Epidermal melanocyte (primary cell): ENCODE measurements around the gene LYRM4.

Source experiments
- DNase-seq: peaks from one replicate; pipeline ENCODE4 v3.0.0; 2011; ENCODE audit warnings: low spot score; ENCODE audit not compliant: insufficient read length

LYRM4 gene

DNA sequence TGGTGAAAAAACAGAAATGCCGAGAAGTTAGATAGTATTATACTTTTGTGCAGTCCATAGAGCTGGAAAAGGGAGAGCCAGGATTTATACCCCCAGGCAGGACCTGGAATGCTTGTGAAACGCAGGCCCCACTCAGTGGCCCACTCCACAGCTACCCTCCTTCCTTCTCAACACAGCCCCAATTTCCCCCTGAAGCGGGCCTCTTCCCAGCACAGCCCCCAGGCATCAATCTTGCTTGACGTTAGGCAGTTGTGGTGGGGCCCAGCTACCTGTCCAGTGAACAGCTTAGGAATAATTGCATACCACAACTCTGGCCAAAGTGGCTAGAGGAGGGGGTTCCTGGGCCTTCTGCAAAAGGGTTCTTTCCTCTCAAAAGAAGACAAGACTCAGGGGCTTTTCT is 114.4 kb downstream of the LYRM4 start:
- DNase-seq, result no peak

DNA sequence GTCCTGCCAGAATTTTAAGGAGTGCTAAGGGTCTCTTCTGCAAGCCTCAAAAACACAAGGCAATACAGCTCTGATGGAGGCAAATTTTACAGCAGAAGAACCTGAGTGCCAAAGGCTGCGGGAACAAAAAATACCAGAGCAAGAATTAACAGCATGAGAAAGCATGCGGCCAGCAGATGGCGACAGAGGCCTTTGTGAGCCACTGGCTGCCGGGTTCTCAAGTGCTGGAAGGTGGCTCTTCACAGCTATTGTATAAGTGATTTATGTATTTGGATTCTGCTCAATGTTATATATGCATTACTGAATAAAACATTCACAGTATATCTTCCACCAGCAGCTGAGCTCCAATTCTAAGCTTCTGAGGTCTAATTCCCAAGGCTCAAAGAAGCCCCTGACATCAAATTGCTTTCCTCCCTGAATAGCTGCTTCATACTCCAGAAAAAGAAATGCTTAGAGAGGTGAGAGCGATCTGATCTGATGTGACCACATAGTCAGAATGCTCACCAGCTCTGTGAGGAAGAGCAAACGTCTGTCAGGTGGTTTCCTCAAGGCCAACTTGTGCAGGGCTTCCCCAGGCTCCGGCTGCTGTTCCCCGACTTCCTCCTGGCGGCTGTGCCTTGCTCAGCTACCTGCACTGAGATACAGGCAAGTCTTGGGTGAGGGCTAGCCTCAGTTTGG is 117.0 kb downstream of the LYRM4 start:
- DNase-seq, result no peak

DNA sequence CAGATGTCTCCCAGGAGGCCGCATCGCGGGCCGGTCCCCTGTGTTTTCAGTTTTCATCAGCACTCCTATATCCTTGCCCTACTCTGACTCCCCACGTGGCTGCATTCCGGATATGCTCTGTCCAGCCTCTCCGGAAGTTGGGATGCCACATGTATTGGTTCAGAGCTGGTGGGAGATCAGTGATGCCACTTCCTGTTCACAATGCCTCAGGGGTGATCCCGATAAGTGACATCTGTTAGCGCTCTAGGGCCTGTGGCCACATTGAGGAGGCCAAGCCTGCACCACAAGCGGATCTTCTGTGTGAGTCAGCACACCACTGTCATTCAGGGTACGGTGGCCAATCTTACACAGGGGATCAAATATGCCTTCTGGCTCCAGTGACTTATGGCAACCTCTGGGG is 117.8 kb downstream of the LYRM4 start:
- no peak for DNase-seq

DNA sequence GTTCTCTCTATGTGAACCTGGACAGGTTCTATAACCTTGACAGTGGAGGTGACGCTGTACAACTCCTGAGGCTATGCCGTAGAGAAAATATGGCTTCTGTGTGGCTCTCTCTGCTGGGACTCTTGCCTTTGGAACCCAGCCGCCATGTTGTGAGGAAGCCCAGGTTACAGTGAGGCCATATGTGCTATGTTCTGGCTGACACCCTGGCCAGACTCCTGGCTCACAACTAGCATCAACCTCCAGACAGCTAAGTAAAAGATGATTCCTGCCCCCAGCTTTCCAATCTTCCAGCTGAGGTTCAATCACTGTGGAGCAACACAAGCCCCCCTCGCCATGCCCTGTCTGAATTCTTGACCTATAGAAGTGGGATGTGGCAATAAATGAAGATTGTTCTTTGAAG is 118.6 kb downstream of the LYRM4 start:
- DNase-seq, result no peak

DNA sequence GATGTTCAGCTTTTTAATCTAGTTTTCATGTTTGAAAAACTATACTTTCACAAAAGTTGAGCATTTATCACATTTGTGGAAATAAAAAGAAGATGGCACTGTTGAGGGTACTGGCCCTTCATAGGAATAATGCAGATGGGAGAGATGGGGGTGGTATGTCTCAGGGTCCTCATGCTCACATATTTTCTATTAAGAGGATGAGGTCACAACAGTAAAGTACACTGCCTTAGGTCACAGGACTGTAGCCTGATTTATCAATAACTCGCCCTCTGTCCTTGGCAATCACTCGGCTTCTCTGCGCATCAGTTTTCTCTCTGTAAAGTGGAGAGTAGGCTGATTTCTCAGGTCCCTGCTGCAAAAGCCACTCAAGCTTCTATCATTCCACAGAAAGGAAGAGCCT is 119.7 kb downstream of the LYRM4 start:
- DNase-seq, result no peak

DNA sequence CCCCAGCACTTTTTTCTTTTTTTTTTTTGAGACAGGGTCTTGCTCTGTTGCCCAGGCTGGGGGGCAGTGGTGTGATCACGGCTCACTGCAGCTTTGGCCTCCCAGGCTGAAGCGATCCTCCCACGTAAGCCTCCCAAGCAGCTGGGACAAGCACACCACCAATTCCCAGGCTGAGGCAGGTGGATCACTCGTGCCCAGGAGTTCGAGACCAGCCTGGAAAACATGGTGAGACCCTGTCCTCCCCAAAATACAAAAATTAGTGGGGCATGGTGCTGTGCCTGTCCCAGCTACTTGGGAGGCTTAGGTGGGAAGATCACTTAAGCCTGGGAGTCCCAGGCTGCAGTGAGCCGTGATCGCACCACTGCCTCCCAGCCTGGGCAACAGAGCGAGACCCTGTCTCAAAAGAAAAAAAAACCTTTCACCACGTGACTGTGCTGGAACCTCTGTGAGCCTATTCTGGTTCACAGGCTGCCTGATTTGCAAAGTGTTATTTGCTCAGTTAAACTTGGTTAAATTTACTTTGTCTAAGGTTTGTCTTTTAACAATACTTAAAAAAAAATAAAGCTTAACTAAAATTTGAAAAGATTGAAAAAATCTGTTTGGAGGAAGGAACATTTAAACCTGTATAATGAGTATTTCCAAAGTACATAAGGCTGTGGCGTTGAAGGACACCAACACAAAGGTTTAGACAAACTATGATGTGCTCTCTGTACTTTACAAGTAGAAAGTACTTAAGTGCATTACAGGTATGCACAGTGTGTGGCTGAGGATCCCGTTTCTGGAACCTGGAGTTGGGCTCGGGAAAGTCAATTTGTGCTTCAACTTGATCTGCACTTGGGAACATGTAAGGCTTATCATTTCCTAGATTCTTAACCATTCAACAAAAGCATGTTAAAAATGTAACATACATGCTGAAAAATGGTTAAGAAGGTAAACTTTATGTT is 120.7 kb downstream of the LYRM4 start:
- DNase-seq, result no peak

DNA sequence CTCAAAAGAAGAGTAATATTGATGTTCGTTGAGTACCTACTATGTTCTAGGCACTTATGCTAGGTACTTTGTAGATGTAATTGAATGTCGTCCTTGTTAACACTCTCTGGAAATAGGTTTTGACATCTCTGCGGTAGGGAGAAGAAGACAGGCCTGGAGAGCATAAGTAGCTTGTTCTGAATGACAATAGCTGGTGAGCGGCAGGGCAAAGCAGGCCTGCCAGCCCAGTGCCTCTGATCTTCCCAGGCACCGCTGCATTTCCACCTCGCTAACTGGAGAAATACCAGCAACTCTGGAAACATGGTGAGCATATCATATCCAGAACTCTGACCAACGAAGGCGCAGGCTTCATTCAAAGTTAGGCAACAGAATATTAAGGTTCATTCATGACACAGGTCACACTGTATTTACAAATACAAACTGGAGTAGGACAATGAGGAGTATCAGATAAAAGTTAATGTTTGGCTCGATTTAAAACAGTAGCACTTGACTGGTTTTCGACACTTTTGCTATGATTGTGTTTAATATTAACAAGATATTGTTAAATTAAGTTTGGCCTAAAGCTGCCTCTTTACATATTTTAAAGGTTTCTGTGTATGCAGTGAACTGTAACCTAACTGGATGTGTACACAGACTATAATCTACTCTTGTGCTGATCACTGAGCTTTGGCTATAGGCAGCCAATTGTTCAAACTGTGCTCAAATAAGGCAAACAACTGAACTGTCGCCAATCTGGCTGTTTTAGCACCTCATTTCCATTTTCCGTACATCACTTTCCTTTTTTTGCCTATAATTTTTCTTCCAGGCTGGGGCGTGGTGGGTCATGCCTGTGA is 121.5 kb downstream of the LYRM4 start:
- no peak for DNase-seq

DNA sequence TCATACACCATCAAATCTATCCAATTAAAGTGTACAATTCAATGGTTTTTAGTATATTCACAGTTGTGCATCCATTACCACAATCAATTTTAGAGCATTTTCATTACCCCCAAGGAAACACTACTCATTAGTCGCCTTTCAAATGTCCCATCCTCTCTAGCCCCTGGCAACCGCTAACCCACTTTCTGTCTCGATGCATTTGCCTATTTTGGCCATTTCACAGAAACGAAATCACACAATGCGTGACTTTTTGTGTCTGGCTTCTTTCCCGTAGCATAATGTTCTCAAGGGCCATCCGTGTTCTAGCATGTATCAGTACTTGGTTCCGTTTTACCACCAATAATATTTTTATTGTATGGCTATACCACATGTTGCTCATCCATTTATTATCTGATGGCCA is 123.9 kb downstream of the LYRM4 start:
- no peak for DNase-seq

DNA sequence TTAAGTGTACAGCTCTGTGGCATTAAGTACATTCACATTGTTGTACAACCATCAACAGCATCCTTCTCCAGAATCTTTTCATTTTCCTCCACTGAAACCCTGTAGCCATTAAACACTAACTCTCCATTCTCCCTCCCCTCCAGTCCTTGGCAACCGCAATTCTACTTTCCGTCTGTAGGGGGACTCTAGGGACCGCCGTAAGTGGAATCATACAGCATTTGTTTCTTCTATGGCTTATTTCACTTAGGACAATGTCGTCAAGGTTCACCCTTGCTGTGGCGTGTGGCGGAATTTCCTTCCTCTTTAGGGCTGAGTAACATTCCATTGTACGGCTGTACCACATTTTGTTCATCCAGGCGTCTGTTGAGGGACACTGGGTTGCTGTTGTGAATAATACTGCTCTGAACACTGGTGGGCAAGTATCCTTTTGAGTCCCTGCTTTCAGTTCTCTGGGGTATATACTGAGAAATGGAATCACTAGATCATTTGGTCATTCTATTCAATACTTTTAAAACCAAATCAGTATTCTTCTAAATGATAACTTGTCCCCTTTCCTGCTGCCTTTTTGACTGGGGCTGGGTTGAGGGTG is 124.9 kb downstream of the LYRM4 start:
- no peak for DNase-seq

DNA sequence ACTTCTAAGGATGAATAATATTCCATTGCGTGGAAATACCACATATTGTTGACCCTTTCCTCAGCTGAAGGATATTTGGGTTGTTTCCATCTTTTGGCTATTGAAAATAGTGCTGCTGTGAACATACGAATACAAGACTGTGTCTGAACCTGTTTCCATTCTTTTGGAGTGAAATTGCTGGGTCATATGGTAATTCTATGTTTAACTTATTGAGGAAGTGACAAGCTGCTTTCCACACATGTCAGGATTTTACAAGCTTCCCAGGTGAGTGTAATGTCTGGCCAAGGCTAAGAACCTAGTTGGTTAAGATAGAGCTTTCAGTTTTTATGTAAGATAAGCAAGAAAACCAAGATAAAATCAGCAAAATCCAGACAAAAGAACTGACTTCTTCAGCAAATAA is 126.8 kb downstream of the LYRM4 start:
- no peak for DNase-seq

DNA sequence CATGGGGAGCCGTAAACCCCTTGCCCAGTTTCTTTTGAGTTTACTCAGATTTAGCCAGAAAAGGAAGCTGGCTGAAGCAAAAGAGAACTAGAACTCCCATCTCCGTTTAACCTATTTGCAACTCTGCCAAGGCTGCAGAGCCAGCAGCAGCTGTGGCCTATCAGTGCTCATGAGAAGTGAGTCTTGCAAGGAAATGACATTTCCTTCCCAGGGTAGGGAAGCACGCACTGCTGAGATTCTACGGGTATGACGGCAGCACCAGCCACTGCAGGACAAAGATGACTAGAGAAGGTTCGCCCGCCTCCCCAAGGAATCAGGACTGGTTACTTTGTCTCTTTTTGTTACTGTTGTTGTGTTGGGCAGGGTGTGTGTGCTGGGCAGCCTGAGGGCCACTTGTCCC is 128.0 kb downstream of the LYRM4 start:
- no peak for DNase-seq

DNA sequence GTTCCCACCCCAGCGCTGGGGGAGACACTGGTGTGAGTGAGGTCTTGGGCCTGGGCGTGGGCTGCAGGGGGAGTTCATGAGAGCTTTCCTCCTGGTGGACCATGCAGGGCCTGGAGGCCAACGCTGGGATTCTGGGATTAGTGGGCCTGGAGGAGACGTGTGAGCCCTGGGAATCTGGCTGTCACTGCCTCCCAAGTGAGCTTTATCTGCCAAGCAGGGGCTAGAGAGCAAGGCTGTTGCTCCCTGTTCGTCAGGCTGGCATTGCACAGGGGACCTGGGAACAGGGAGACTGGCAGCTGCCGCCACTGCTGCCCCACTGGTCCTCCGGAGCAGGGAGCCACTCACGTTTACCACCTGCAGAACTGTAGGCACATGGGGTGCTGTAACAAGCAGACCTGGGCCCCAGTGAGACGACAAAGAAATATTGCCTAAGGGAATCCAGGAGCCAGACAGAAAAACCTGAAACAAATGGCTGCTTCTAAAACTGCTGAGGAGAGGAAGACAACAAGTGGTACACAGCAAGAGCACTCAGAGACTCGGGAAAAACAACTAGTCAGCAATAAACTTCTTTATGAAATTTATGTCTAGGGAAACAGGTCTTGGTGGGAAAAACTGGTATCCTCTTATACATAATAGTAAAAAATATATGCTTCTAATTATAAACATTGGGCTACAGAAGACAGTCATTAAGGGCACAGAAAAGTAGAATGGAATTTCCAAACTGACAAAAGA is 130.4 kb downstream of the LYRM4 start:
- DNase-seq, result no peak

DNA sequence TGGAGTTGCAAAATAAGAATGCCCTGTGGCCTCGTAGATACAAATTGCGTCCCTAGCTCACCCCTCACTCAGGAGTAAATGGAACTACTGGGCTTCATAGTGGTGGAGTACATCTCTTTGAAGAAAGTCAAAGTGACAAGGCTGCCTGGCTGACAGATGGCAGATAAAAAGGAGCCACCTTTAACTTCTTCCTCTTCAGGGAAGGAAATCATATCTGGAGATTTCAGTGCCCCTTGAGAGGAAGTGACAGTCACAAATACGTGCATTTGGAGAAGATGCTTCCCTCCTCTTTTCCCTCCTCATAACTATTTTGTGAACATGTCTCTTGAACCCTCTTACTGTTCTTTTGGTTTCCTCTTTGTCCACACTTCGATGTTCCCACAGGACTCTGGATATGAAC is 132.4 kb downstream of the LYRM4 start:
- DNase-seq, result no peak

DNA sequence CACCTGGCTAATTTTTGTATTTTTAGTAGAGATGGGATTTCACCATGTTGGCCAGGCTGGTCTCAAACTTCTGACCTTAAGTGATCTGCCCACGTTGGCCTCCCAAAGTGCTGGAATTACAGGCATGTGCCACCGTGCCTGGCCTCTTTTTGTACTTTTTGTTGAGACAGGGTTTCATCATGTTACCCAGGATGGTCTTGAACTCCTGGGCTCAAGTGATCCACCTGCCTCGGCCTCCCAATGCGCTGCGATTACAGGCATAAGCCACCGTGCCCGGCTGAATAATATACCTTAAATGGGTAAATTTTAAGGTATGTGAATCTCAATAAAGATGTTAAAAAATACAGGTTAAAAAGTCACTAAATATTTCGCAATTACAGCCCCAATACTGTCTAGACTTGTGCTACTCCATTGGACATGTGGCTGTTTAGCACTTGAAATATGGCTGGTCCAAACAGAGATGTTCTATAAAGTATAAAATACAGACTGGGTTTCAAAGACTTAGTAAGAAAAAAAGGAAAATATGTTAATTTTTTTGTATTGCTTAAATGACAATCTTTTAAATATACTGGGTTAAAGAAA is 133.6 kb downstream of the LYRM4 start:
- DNase-seq, result no peak

DNA sequence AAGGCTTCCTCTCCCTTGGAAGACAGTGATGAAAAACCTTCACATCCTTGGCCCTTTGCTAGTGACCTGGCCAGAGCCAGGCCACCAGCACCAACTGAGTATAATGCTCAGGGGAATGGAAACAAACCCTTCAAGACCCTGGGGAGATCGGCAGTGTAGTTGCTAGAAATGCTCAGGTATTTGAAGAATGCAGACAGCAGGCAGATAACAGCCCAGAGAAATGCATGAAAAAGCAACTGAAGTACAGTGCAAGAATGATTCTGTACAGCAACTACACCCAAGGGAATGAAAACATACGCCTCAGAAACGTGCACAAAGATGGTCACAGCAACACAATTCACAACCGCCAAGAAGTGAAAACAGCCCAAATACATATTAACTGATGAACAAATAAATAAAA is 134.5 kb downstream of the LYRM4 start:
- no peak for DNase-seq

DNA sequence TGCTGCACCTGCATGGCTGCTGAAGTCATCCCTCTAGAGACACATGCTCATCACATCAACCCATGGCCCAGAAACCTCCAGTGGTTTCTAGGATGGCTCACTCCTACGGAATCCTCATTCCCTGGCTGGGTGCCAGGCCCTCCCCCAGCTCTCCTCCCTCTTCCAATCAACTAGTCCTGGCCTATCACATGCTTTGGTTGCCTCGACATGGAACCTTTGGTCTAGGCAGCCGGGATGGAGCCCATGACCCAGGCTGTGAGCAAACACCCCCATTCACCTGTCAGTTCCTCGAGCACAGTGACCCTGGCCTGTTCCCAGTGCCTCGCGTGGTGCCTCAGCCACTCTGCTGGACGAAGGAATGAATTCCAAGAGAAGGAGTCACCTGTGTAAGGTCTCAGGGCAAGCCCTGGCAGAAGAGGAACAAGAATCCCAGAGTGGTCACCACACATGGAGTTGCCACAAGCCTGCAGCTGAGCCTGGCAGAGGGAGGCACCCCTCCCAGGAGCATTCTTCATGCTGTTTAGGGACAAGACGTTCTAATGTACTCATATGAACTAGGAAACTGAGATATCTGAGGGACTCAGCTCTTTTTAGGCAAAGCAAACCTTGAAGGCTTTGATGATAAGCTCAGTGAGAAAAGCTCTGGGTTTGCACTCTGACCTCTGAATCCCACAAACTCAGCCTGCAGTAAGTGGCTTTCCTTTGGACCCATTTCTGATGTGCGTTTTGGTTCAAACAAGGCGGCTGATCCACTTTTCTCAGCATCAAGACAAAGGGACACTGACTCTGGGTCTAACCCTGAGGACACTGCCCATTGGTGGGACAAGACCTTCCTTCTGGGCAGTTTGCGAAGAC is 135.4 kb downstream of the LYRM4 start:
- no peak for DNase-seq

DNA sequence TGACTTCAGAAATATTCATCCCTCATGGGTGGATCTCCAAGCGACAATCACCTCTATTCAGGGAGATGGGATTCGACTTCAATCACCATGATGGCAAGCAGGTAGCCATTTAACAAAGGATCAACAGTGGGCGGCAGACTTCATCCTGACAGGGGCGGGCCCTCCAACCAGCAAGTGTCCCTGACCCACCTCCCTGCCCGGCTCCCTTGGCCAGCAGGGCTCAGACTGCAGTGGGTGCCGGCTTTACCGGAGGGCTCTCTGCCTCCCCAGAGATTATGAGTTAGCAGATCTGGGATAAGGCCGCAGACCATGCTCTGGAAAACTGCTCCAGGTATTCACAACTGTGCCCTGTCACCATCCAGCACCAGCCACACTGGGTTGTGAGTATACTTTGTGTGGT is 136.2 kb downstream of the LYRM4 start:
- no peak for DNase-seq

DNA sequence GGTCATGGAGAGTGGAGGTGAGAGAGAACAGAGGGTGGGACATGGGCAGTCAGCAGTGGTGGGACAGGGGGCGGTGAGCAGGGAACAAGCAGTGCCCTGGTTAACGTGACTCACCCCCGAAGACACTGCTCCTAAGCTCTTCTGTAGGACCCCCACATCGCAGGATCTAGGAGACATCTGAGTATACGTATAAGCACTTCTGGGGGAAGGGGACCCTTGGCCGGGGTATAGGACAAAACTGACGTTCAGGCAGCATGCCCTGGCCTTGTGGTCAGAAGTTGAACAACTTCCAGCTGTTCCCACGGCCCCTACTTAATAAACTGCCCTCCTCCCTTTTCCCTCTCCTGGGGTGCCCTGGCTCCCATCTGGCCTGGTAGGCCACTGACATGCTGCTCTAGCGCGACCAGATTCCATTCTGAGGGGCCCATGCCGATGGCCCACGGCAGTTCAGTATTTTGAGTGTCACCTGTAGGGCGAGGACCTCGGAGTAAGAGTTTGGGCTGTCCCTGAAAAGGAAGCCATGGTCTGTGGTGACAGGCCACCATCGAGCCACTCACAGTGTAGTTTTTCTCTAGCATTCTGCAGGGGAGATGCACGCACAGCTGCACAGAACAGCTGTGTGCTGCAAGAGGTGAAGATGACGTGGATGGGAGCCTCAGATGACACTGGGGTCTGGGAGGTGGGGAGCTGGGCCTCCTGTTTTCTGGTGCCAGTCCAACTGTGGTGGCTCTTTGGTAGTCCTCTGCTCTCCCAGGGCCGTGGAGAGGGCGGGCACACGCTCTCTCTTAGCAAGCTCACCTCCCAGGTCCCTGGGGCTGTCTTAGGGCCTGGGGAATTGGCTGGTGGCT is 137.2 kb downstream of the LYRM4 start:
- no peak for DNase-seq
